CD4-positive, alpha-beta T cell treated with Interleukin-10 for 1 hour (primary cell): Measurements from ENCODE around the gene HIPK3.

Experiments used
- DNase-seq: peaks from one replicate; pipeline ENCODE4 v3.0.0-alpha.2; 2020

HIPK3 gene

DNA sequence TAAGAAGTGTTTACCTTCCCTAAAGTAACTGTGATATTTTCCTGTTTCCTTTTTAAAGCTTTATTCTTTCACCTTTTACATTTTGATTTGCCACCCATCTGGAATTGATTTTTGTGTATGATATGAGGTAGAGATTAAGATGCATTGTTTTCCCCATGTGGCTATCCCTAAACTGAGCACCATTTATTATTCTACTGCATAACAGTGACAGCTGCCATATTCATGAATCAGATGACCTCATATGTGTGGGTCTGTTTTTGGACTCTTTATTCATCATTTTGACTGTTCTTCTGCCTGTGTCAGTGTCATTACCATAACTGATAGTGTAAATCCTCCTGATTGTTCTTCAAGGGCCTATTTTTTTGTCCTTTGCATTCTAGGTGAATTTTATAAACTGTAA lies 50.8 kb downstream of the HIPK3 start:
- no peak for DNase-seq

- no peak for DNase-seq
These were observed 51.9 kb downstream of the HIPK3 start for GRCh38 chr11:33309118-33309517.

GRCh38 chr11:33310720-33311500 lies 53.7 kb downstream of the HIPK3 start:
- no peak for DNase-seq

DNA sequence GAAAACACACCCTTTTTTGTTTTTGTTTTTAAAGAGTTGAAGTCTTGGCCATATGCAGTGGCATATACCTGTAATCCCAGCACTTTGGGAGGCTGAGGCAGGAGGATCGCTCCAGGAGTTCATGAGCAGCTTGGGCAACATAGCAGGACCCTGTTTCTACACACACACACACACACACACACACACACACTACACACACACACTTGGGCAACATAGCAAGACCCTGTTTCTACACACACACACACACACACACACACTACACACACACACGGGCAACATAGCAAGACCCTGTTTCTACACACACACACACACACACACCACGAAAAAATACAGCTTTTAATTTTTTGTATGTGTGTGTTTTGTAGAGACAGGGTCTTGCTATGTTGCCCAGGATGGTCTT lies 54.5 kb downstream of the HIPK3 start:
- DNase-seq = no peak

DNA sequence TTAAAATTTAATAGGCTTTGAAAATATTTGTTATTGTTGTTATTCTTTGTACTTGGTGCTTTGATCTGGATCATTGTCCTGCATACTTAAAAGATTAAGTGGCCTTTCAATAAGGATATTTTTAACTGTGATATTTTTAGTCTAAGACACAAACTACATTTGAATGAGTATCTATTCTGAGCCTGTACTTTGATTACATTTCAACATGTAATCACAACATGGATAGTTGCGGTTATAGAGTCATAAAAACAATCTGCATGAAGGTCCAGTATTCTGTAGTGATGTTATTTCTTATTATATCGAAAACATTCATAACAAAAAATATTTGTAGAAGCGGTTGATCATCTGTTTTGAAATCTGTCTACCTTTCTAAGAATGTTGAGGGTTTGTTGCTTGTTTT lies 58.6 kb downstream of the HIPK3 start:
- no peak for DNase-seq

DNA sequence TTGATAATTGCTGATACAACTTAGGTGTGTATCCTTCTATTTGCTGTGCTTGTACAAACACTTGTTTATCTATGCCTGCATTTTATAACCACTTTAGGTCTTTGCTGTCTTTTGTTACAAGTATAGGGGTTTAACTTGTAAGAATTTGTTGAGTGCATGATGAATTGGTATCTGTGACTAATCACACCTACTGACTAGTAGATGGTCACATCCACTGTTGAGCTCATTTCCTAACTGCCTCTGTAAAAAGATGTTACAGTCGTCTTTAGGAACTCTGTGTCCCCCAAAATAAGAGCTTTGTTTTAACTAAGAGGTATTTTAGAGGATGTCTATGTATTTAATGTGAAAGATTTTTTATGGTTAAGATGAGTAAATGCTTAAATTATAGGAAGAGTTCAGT lies 60.5 kb downstream of the HIPK3 start:
- no peak for DNase-seq

GRCh38 chr11:33320016-33320813 lies 63.0 kb downstream of the HIPK3 start:
- no peak for DNase-seq

DNA sequence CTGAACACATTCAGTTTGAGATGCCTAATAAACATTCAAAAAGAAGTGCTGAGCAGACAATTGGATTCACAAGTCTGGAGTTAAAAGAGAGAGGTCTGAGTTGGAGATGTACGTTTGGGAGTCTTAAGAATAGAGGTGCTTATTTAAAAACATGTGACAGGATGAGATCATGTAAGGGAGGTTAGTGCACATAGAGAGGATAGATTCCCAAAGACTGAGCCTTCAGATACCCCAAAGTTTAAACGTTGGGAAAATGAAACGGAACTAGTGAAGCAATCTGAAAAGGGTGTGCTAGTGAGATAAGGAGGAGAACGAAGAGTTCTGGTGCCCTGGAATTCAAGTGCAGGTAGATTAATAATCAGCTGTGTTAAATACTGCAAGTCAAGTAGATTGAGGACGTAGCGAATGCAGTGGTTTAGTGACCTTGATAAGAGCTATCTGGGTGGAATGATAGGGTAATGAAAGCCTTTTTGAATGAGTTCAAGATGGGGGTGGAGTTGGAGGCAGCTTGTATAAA lies 63.7 kb downstream of the HIPK3 start:
- DNase-seq = no peak

- DNase-seq = no peak
These were observed 64.2 kb downstream of the HIPK3 start for GRCh38 chr11:33321422-33321821.

GRCh38 chr11:33323421-33323820 lies 66.2 kb downstream of the HIPK3 start:
- DNase-seq = no peak

- no peak for DNase-seq
These were observed 67.3 kb downstream of the HIPK3 start for GRCh38 chr11:33324302-33324985.

GRCh38 chr11:33325451-33325850 lies 68.3 kb downstream of the HIPK3 start:
- DNase-seq = no peak

DNA sequence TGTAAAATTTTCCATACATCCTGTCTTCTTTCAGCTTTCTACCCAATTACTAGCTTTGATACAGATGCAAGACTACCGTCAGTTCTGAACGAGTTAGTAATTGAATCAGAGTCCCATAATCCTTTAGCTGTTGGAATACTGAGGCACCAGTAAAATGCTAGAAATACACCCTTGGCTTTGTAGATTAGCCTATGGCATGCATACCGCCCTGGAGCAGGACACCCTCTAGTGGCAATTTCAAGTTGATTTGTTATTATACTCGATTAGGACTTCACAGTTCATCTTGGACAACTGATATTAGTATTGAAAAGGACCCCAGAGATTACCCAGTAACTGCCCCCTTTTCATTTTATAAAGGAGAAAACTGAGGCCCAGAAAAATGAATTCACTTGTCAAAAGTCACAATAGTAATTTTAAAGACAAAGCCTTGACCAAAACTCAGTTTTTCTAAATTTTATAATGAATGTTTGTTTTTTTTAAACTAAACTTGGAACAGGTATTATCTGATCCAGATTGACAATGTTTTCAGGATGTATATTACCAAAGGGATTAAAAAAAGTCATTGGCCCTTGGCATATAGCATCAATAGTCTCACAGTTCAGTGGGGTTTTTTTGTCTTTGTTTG lies 72.6 kb downstream of the HIPK3 start:
- peak; percentile 67 for DNase-seq

DNA sequence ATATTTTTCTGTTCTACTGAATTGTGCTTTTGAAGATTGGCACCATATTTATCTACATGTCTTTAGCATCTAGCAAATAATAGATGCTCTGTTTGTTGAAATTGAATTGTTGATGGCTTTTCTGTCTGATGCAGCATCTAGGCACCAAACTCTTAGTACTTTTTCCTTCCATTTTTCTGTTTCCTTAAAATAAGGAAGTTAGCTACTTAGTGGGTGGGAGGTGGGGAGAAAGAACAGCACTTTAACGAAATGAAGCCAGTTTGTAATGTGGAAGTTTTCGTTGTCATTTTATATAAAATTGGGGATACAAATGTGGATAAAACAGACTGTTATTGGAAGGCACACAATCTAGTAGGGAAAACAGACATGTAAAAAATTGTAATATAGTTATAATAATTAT lies 76.6 kb downstream of the HIPK3 start:
- no peak for DNase-seq

DNA sequence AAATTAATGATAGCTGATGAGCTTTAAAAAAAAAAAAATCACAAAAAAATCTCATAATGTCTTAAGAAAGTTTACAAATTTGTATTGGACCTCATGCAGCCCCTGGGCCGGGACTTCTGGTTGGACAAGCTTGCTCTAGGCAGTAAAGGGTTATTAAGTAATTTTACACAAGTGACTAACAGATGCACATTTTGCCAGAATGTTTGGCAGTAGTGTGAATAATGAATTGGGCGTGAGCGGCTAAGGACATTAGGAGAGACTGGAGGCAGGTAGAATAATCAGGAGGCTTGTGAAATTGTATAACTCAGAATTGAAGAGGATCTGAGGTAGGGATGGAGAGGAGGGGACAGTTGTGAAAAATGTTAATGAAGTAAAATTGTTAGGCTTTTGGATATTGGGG lies 77.4 kb downstream of the HIPK3 start:
- no peak for DNase-seq

GRCh38 chr11:33339247-33339646 lies 82.1 kb downstream of the HIPK3 start:
- DNase-seq = no peak

- no peak for DNase-seq
These were observed 87.4 kb downstream of the HIPK3 start for GRCh38 chr11:33344611-33345010.

DNA sequence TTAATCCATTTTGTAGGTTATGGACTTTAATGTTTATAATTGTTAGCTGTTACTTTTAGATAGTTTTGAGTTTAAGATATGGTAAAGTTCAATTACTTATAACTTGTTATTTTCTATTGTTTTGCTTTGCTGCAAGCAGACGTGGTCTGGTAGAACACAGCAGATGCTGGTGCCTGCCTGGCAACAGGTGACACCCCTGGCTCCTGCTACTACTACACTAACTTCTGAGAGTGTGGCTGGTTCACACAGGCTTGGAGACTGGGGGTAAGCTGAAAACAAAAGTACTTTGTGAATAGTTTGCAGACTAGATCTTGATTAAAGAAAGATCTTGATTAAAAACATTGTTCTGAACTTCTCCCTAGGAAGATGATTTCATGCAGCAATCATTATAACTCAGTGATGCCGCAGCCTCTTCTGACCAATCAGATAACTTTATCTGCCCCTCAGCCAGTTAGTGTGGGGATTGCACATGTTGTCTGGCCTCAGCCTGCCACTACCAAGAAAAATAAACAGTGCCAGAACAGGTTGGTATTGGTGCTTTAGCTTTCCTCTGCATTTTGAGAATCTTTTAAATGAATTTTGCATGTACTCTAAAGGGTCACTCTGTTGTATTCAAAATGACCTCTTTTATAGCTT lies 90.4 kb downstream of the HIPK3 start:
- no peak for DNase-seq

DNA sequence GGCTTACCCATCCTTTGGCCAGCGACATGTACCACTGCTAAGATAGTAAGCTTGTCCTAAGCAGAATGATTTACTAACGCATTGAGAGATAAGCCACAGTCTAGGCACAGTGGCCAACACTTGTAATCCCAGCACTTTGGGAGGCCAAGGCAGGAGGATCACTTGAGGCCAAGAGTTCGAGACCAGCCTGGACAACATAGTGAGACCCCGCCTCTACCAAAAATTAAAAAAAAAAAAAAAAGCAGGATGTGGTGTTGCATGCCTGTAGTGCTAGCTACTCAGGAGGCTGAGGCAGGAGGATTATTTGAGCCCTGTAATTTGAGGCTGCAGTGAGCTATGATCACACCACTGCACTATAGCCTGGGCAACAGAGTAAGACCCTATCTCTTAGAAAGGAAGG lies 93.1 kb downstream of the HIPK3 start:
- DNase-seq = no peak

DNA sequence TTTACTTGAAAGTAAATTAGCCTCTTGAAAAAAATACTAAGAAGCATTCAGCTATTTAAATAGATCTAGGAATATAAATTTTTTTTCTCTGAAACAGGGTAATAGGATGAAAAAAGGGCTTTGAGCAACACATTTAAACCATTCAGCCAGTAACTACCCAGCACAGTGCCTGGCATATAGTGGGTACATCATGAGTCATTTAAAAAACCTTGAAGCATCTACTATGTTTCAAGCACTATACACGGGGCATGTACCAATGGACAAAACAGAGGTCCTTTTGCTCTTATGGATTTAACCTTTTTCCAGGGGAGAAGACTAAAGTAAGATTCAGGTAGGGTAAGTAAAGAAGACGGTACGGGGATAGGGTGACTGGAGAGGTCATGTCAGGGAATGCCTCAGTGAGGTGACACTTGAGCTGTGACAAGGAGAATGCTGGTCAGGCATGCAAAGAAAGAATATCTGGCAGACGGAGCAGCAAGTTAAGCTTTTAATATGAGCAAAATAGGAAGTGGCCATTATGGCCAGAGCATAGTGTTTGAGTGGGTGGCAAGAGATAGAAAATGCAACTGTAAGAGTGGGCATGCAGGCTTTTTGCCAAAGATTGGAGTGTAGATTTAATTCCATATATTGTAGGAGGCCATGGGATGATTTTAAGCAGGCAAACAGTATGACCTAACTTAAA lies 101.1 kb downstream of the HIPK3 start:
- DNase-seq = no peak

DNA sequence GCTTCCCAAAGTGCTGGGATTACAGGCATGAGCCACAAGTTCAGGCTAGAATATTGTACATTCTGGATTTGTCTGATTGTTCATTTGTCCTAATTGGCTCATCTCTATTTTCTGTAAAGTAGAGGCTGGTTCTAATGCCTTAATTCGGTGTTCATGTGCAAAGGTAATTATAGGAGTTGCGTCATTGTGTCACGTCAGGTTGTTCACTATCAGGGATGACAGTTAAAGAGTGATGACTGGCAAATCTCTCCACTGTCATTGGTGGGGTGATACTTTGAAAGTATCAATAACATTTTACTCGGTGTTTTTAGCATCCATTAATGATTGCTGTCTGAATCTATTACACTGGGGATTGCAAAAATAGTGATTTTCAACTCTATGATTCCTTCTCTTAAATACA lies 103.5 kb downstream of the HIPK3 start:
- DNase-seq = no peak
